HepG2 (cell line): ENCODE measurements around the gene SUPT6H. TPM values are rescaled to one million over a fixed set of nuclear protein-coding genes. Genes with fewer than 3 reads are reported as not detected.

Experiments used
- CHCHD3 ChIP-seq: sonication (generic); formaldehyde crosslinking; IDR thresholded peaks from 2 replicates; pipeline ENCODE4 v1.8.0; 2022; ENCODE audit warnings: mild to moderate bottlenecking, missing genetic modification reagents, moderate library complexity
- ELF3 ChIP-seq: IDR thresholded peaks from 2 replicates; pipeline ENCODE4 v1.6.1; 2016; ENCODE audit warnings: missing genetic modification reagents, missing compliant biosample characterization
- ESRRA ChIP-seq: sonication (generic); formaldehyde crosslinking; IDR thresholded peaks from 2 replicates; pipeline ENCODE4 v1.5.1; 2020; ENCODE audit warnings: mild to moderate bottlenecking, low read depth, missing genetic modification reagents
- GATAD1 ChIP-seq: IDR thresholded peaks from 2 replicates; pipeline ENCODE4 v1.6.1; 2016; ENCODE audit warnings: missing genetic modification reagents, missing compliant biosample characterization
- HMGA1 ChIP-seq: sonication (generic); formaldehyde crosslinking; conservative IDR thresholded peaks from 2 replicates; pipeline ENCODE4 v1.4.0; 2020; ENCODE audit warnings: missing genetic modification reagents
- IKZF1 ChIP-seq: fragments of 450-650 bp; IDR thresholded peaks from 2 replicates; pipeline ENCODE4 v1.7.1; 2016
- KLF13 ChIP-seq: sonication (generic); formaldehyde crosslinking; IDR thresholded peaks from 2 replicates; pipeline ENCODE4 v1.4.0; 2020; ENCODE audit warnings: mild to moderate bottlenecking, missing genetic modification reagents
- KMT2A ChIP-seq: sonication (generic); formaldehyde crosslinking; IDR thresholded peaks from 2 replicates; pipeline ENCODE4 v1.4.0; 2020; ENCODE audit warnings: missing genetic modification reagents
- MED8 ChIP-seq: sonication (generic); formaldehyde crosslinking; IDR thresholded peaks from 2 replicates; pipeline ENCODE4 v1.8.1; 2023; ENCODE audit warnings: mild to moderate bottlenecking, missing genetic modification reagents; ENCODE audit not compliant: insufficient replicate concordance
- NR2F2 ChIP-seq: IDR thresholded peaks from 2 replicates; pipeline ENCODE4 v1.6.1; 2012; ENCODE audit warnings: low read depth, inconsistent platforms, borderline replicate concordance
- RELA ChIP-seq: sonication (generic); formaldehyde crosslinking; IDR thresholded peaks from 2 replicates; pipeline ENCODE4 v1.4.0; 2020; ENCODE audit warnings: missing genetic modification reagents
- SATB2 ChIP-seq: sonication (generic); formaldehyde crosslinking; IDR thresholded peaks from 2 replicates; pipeline ENCODE4 v1.5.0; 2020; ENCODE audit warnings: missing genetic modification reagents
- SIN3B ChIP-seq: fragments of 150-350 bp; IDR thresholded peaks from 2 replicates; pipeline ENCODE4 v1.6.1; 2014; ENCODE audit warnings: low read length
- U2AF2 ChIP-seq: fragments of 200-400 bp; formaldehyde crosslinking; IDR thresholded peaks from 2 replicates; pipeline ENCODE4 v1.6.1; 2017; ENCODE audit warnings: low read depth, mild to moderate bottlenecking, low read length
- ZBTB49 ChIP-seq: sonication (generic); formaldehyde crosslinking; IDR thresholded peaks from 2 replicates; pipeline ENCODE4 v1.4.0; 2020; ENCODE audit warnings: missing genetic modification reagents, borderline replicate concordance
- ZNF136 ChIP-seq: sonication (generic); formaldehyde crosslinking; IDR thresholded peaks from 2 replicates; pipeline ENCODE4 v1.8.1; 2022; ENCODE audit warnings: low read depth, mild to moderate bottlenecking, moderate library complexity, missing genetic modification reagents
- ZNF280B ChIP-seq: sonication (generic); formaldehyde crosslinking; IDR thresholded peaks from 2 replicates; pipeline ENCODE4 v1.5.0; 2020; ENCODE audit warnings: missing genetic modification reagents, mild to moderate bottlenecking, borderline replicate concordance
- ZNF879 ChIP-seq: sonication (generic); formaldehyde crosslinking; IDR thresholded peaks from 2 replicates; pipeline ENCODE4 v1.8.1; 2023; ENCODE audit warnings: missing genetic modification reagents
- ZSCAN29 ChIP-seq: sonication (generic); formaldehyde crosslinking; conservative IDR thresholded peaks from 2 replicates; pipeline ENCODE4 v1.4.0; 2020; ENCODE audit warnings: mild to moderate bottlenecking, missing genetic modification reagents
- polyA plus RNA-seq, 8 experiments: library from polyadenylated mRNA; depleted of rRNA in 3 of 8; stranded (reverse) in 7 of 8; unstranded in 1 of 8; fragments of >200 nt; fragmentation: Illumina TruSeq in 4 of 8; extraction: Trizol in 4 of 8; gene quantifications; 2 replicates each; pipeline versions ENCODE4 v1.2.1 to v1.2.3, GENCODE V29; 2011 to 2016; ENCODE audit warnings: low read depth in 4 of 8, missing spikeins in 1 of 8, mixed read lengths in 1 of 8; ENCODE audit not compliant: insufficient read depth in 1 of 8
- total RNA-seq, 5 experiments: library from RNA; depleted of rRNA; stranded (reverse); fragments of >200 nt; fragmentation: Illumina TruSeq; extraction: Trizol; gene quantifications; 2 replicates each; pipeline ENCODE4 v1.2.3, GENCODE V29; 2016; ENCODE audit warnings: low read depth in 1 of 5
- TF ChIP-seq, protein P1 (sequence below): sonication (generic); formaldehyde crosslinking; IDR thresholded peaks from 2 replicates; pipeline ENCODE4 v1.4.0; 2020; ENCODE audit warnings: mild to moderate bottlenecking, missing genetic modification reagents, borderline replicate concordance
- TF ChIP-seq, protein P2 (sequence below): IDR thresholded peaks from 2 replicates; pipeline ENCODE4 v1.6.1; 2016

The SUPT6H gene
- total and polyA plus RNA-seq, 2 of the 13 experiments (the other 11 are each of a cell fraction or from before 2014, with no cell fraction given): 32.7 to 39.9 TPM

- TF ChIP-seq SIN3B (no peak), RELA (CRISPR knock-in tag) (0 out of 2 replicates have a peak, but pooled peaks have one; percentile 25), KLF13 (CRISPR knock-in tag) (no peak), SATB2 (CRISPR knock-in tag) (no peak), ZNF280B (no peak; the same call in 1 of the 2 replicates), ZNF136 (no peak), ESRRA (peak; percentile 53; the same call in 1 of the 2 replicates), KMT2A (CRISPR knock-in tag) (no peak), ZNF879 (no peak), ELF3 (CRISPR knock-in tag) (no peak), ZBTB49 (CRISPR knock-in tag) (no peak), HMGA1 (CRISPR knock-in tag) (no peak), GATAD1 (CRISPR knock-in tag) (no peak), CHCHD3 (CRISPR knock-in tag) (no peak), IKZF1 (no peak), MED8 (CRISPR knock-in tag) (no peak), U2AF2 (no peak), NR2F2 (peak; percentile 37; the same call in 1 of the 2 replicates), ZSCAN29 (CRISPR knock-in tag) (0 out of 2 replicates have a peak, but pooled peaks have one; percentile 16)
- TF ChIP-seq, protein P1, sequence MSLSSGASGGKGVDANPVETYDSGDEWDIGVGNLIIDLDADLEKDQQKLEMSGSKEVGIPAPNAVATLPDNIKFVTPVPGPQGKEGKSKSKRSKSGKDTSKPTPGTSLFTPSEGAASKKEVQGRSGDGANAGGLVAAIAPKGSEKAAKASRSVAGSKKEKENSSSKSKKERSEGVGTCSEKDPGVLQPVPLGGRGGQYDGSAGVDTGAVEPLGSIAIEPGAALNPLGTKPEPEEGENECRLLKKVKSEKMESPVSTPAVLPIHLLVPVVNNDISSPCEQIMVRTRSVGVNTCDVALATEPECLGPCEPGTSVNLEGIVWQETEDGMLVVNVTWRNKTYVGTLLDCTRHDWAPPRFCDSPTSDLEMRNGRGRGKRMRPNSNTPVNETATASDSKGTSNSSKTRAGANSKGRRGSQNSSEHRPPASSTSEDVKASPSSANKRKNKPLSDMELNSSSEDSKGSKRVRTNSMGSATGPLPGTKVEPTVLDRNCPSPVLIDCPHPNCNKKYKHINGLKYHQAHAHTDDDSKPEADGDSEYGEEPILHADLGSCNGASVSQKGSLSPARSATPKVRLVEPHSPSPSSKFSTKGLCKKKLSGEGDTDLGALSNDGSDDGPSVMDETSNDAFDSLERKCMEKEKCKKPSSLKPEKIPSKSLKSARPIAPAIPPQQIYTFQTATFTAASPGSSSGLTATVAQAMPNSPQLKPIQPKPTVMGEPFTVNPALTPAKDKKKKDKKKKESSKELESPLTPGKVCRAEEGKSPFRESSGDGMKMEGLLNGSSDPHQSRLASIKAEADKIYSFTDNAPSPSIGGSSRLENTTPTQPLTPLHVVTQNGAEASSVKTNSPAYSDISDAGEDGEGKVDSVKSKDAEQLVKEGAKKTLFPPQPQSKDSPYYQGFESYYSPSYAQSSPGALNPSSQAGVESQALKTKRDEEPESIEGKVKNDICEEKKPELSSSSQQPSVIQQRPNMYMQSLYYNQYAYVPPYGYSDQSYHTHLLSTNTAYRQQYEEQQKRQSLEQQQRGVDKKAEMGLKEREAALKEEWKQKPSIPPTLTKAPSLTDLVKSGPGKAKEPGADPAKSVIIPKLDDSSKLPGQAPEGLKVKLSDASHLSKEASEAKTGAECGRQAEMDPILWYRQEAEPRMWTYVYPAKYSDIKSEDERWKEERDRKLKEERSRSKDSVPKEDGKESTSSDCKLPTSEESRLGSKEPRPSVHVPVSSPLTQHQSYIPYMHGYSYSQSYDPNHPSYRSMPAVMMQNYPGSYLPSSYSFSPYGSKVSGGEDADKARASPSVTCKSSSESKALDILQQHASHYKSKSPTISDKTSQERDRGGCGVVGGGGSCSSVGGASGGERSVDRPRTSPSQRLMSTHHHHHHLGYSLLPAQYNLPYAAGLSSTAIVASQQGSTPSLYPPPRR (CRISPR knock-in tag): no peak; the same call in 1 of the 2 replicates
- TF ChIP-seq, protein P2, sequence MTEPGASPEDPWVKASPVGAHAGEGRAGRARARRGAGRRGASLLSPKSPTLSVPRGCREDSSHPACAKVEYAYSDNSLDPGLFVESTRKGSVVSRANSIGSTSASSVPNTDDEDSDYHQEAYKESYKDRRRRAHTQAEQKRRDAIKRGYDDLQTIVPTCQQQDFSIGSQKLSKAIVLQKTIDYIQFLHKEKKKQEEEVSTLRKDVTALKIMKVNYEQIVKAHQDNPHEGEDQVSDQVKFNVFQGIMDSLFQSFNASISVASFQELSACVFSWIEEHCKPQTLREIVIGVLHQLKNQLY: no peak
Measured at GRCh38 chr17:28728364-28729200, 66.6 kb downstream of the SUPT6H start, which contains the start of gene NEK8 (continued).
